ENCODE data around the gene ECHDC3. TPM values are rescaled to one million over a fixed set of nuclear protein-coding genes. Genes with fewer than 3 reads are reported as not detected.

Gene ECHDC3
- total RNA-seq, 1 experiment from 2014 or later, result 13.0 TPM

DNA sequence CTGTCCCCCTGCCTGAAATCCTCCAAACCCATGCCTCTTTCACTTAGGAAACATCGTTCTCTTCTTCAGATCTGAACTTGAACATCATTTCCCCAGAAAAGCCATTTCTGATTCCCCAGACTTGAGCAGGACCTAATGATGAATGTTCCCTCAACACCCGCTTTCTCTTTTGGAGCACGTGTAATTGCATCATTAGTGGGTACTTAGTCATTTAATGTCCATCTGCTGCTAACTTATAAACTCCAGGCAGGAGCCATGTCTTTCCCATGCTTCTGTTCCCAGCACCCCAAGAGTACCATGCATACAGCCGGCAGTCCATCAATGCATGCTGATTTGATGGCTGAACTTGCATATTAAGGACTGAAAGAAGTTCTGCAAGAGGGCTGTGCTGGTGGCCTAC lies 36.5 kb upstream of the ECHDC3 start (continued):
- no peak for TF ChIP-seq TCF7L2 (IDR thresholded peaks at IDR 0.05; ENCODE audit: borderline replicate concordance, extremely low read depth, insufficient read depth, insufficient read length)
- no peak for TF ChIP-seq EZH2phosphoT487 (IDR thresholded peaks at IDR 0.05; ENCODE audit: borderline replicate concordance)
- TF ChIP-seq EGR1 (IDR thresholded peaks at IDR 0.05; ENCODE audit: low read depth), result no peak
- TF ChIP-seq, protein P1, sequence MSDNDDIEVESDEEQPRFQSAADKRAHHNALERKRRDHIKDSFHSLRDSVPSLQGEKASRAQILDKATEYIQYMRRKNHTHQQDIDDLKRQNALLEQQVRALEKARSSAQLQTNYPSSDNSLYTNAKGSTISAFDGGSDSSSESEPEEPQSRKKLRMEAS (IDR thresholded peaks at IDR 0.05), result no peak
- no peak for TF ChIP-seq POLR2A (IDR thresholded peaks at IDR 0.05; ENCODE audit: borderline replicate concordance, extremely low read depth, insufficient read depth, insufficient read length)
- TF ChIP-seq SIN3A (IDR thresholded peaks at IDR 0.05; ENCODE audit: low read depth), result no peak
- TF ChIP-seq SRF (IDR thresholded peaks at IDR 0.05; ENCODE audit: low read depth), result no peak
- no peak for TF ChIP-seq CEBPB (IDR thresholded peaks at IDR 0.05; ENCODE audit: low read depth)
- no peak for TF ChIP-seq EZH2 (IDR thresholded peaks at IDR 0.05)
- TF ChIP-seq SP1 (IDR thresholded peaks at IDR 0.05; ENCODE audit: low read depth), result no peak

DNA sequence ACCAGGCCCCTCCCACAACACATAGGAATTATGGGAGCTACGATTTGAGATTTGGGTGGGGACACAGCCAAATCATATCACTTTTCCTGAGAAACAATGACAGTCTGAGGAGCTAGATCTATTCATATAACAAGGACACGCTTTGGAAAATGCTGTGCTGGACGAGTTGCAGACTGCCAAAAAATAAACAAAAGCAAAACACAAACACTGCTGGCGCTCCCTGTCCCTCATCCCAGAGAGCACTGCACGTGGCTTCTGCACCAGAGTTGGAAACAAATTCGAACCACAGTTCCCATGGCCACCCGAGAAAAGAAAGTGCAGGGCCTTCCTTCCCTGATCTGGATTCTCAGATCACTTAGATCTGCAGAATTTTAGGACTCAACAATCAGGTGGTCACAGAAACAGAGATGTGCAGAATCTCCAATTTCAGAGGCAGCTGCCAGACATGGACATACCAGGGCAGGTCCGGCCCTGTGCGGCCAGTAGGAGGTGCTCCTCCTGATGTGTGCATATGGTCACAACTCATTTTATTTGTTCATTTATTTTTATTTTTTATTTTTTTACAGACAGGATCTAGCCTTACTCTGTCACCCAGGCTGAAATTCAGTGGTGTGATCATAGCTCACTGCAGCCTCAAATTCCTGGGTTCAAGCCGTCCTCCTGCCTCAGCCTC lies 35.2 kb upstream of the ECHDC3 start:
- no peak overlapping the region for H3K4me2 ChIP-seq (ENCODE audit: low read length)
- no peak overlapping the region for H3K9ac ChIP-seq (ENCODE audit: low read length)
- no peaks in the 10 kb centered on the region for H3K79me2 ChIP-seq (ENCODE audit: insufficient read depth, low read length)
- ChIA-PET RAD21 (ENCODE audit: low non-redundant PET in 1 of 2, low total read pairs in 2 of 2, uncharacterized antibody in 2 of 2, unreplicated experiment in 2 of 2) (no interaction called here), POLR2A (interaction anchor here (0.7 kb wide), 1 partner anchor 1387 kb away, joined by 4 read pairs; no protein-coding TSS in a partner anchor), CTCF (interaction anchor here (1.3 kb wide), 1 partner anchor 21 kb away, joined by 4 read pairs; no protein-coding TSS in a partner anchor)
- H3K36me3 ChIP-seq (ENCODE audit: control insufficient read depth in 1 of 2, insufficient read depth in 2 of 2, low read length in 2 of 2), result no peaks in the 10 kb centered on the region
- intact Hi-C loops (cut with micrococcal nuclease), result no loop called here
- ATAC-seq (peak; percentile 69), DNase-seq (ENCODE audit: low read depth, low spot score) (no peak)
- H3K4me1 ChIP-seq (ENCODE audit: control insufficient read depth in 1 of 2, insufficient read depth in 2 of 2, low read length in 2 of 2), result no peaks in the 10 kb centered on the region
- no TSS peak for BruUV-seq (replicated peaks)
- H3K9me3 ChIP-seq (ENCODE audit: control insufficient read depth in 1 of 2, insufficient read depth in 1 of 2, low read depth in 1 of 2, low read length in 2 of 2), result no peaks in the 10 kb centered on the region
- H3K4me3 ChIP-seq (replicated peaks in 1 of 2; ENCODE audit: low read depth in 1 of 2, low read length in 2 of 2), result no peak overlapping the region
- H4K20me1 ChIP-seq (ENCODE audit: insufficient read depth), result no peaks in the 10 kb centered on the region
- TF ChIP-seq, protein P2, sequence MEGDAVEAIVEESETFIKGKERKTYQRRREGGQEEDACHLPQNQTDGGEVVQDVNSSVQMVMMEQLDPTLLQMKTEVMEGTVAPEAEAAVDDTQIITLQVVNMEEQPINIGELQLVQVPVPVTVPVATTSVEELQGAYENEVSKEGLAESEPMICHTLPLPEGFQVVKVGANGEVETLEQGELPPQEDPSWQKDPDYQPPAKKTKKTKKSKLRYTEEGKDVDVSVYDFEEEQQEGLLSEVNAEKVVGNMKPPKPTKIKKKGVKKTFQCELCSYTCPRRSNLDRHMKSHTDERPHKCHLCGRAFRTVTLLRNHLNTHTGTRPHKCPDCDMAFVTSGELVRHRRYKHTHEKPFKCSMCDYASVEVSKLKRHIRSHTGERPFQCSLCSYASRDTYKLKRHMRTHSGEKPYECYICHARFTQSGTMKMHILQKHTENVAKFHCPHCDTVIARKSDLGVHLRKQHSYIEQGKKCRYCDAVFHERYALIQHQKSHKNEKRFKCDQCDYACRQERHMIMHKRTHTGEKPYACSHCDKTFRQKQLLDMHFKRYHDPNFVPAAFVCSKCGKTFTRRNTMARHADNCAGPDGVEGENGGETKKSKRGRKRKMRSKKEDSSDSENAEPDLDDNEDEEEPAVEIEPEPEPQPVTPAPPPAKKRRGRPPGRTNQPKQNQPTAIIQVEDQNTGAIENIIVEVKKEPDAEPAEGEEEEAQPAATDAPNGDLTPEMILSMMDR (IDR thresholded peaks at IDR 0.05 in 2 of 3, conservative IDR thresholded peaks at IDR 0.05 in 1 of 3; ENCODE audit: borderline replicate concordance in 1 of 3, insufficient read depth in 1 of 3, low read depth in 2 of 3, low read length in 2 of 3), result peak in 2 of 3 experiments; percentile 53 to 65; a peak in 4 of 6 replicates
- TF ChIP-seq EZH2phosphoT487 (IDR thresholded peaks at IDR 0.05; ENCODE audit: borderline replicate concordance), result no peak
- no peak for TF ChIP-seq POLR2A (IDR thresholded peaks at IDR 0.05; ENCODE audit: borderline replicate concordance, extremely low read depth, insufficient read depth, insufficient read length)
- TF ChIP-seq SRF (IDR thresholded peaks at IDR 0.05; ENCODE audit: low read depth), result no peak
- H2AFZ ChIP-seq (ENCODE audit: low read depth, low read length, poor library complexity, severe bottlenecking), result no peak overlapping the region
- H3K9me2 ChIP-seq (ENCODE audit: insufficient read depth), result no peaks in the 10 kb centered on the region
- no peaks in the 10 kb centered on the region for H3K27me3 ChIP-seq (ENCODE audit: insufficient read depth, low read length)
- no peak overlapping the region for H3K27ac ChIP-seq (ENCODE audit: low read depth, low read length)
